Panc1 (cell line): ENCODE results near the gene SP6. TPM values are rescaled to one million over a fixed set of nuclear protein-coding genes. Genes with fewer than 3 reads are reported as not detected.

ENCODE experiments used
- ATAC-seq: fragments of 200-7000 bp; cut with Tn5 transposase; 2 replicates; pipeline ENCODE4 v1.9.1; 2020; ENCODE audit warnings: mild to moderate bottlenecking, moderate library complexity
- BruUV-seq: library from RNA; stranded (reverse); fragments of 400-500 nt; replicated peaks from 2 replicates; lab custom pipeline; 2021; lab: Mats Ljungman, UMichigan
- CTCF ChIA-PET: fragments of 300-600 bp; sonication (Branson Sonifier 250); formaldehyde crosslinking; loops from one replicate; lab custom pipeline; 2022; ENCODE audit warnings: antibody characterized with exemption; lab: Charles Lee
- POLR2A ChIA-PET: fragments of 300-600 bp; sonication (Branson Sonifier 250); formaldehyde crosslinking; loops from one replicate; lab custom pipeline; 2022; ENCODE audit warnings: antibody characterized with exemption; lab: Charles Lee
- DNase-seq: peaks from one replicate; pipeline ENCODE4 v3.0.0-alpha.2; 2010; ENCODE audit warnings: low read depth, low spot score
- H3K27ac ChIP-seq: 2 replicates; pipeline ENCODE4 v1.5.1; 2011; ENCODE audit warnings: mild to moderate bottlenecking, low read length, inconsistent platforms
- H3K27me3 ChIP-seq: fragments of 200-500 bp; sonication (Bioruptor generic); 2 replicates; pipeline ENCODE4 v1.6.0; 2014; ENCODE audit warnings: low read length, inconsistent platforms; ENCODE audit not compliant: control insufficient read depth, insufficient read depth
- H3K36me3 ChIP-seq: fragments of 200-500 bp; sonication (Bioruptor generic); 2 replicates; pipeline ENCODE4 v1.5.1; 2014; ENCODE audit warnings: inconsistent platforms, mild to moderate bottlenecking, low read length, moderate library complexity; ENCODE audit not compliant: control insufficient read depth, insufficient read depth
- H3K4me1 ChIP-seq: 2 replicates; pipeline ENCODE4 v1.5.1; 2011; ENCODE audit warnings: inconsistent platforms, mild to moderate bottlenecking, low read length, moderate library complexity; ENCODE audit not compliant: control insufficient read depth, insufficient read depth
- H3K4me3 ChIP-seq, 2 experiments: 2 replicates each; pipeline ENCODE4 v1.5.1; 2011 to 2012; ENCODE audit warnings: low read depth in 2 of 2, low read length in 2 of 2, mild to moderate bottlenecking in 2 of 2, inconsistent platforms in 1 of 2, moderate library complexity in 1 of 2
- H3K9me3 ChIP-seq: fragments of 200-500 bp; sonication (Bioruptor generic); 2 replicates; pipeline ENCODE4 v1.5.1; 2014; ENCODE audit warnings: low read depth, mild to moderate bottlenecking, inconsistent platforms, low read length, moderate library complexity; ENCODE audit not compliant: control insufficient read depth, insufficient read depth
- CTCF ChIP-seq: fragments of 450-650 bp; IDR thresholded peaks from 2 replicates; pipeline ENCODE4 v1.5.1; 2017; ENCODE audit warnings: mild to moderate bottlenecking
- POLR2AphosphoS5 ChIP-seq: IDR thresholded peaks from 2 replicates; pipeline ENCODE4 v1.6.1; 2012; ENCODE audit warnings: mild to moderate bottlenecking, low read depth, low read length, moderate library complexity
- REST ChIP-seq, 2 experiments: IDR thresholded peaks; 2 replicates each; pipeline ENCODE4 v1.6.1; 2011 to 2012; ENCODE audit warnings: low read depth in 2 of 2, control low read depth in 1 of 2, low read length in 1 of 2, mild to moderate bottlenecking in 1 of 2, moderate library complexity in 1 of 2; ENCODE audit not compliant: insufficient read depth in 1 of 2
- SIN3A ChIP-seq: IDR thresholded peaks from 2 replicates; pipeline ENCODE4 v1.6.1; 2012; ENCODE audit warnings: low read depth, mild to moderate bottlenecking, low read length, moderate library complexity, borderline replicate concordance; ENCODE audit not compliant: insufficient read depth
- TCF7L2 ChIP-seq: IDR thresholded peaks from 2 replicates; pipeline ENCODE4 v1.6.1; 2011; ENCODE audit warnings: mild to moderate bottlenecking, low read depth, low read length, inconsistent platforms
- in situ Hi-C: cut with HindIII; loops from 2 replicates; pipeline ENCODE4 v1.10.0; 2016; ENCODE audit warnings: low sequenced_read_pairs, low pct_unique_long_range_greater_than_20kb
- intact Hi-C: fragments of 100-400 bp; cut with micrococcal nuclease; formaldehyde crosslinking; loops from one replicate; pipeline ENCODE4 v1.10.0; 2022; ENCODE audit not compliant: unreplicated experiment
- total RNA-seq: library from RNA; stranded (reverse); gene quantifications from one replicate; pipeline ENCODE4 v1.2.1, GENCODE V29; 2021; ENCODE audit not compliant: unreplicated experiment

The SP6 gene
- total RNA-seq, 1 experiment from 2014 or later: 4.0 TPM

- Histone ChIP-seq H3K27me3 (no peaks in the 10 kb centered on the region), H3K4me3 (no peak overlapping the region), H3K9me3 (no peaks in the 10 kb centered on the region), H3K4me1 (no peaks in the 10 kb centered on the region), H3K27ac (no peak overlapping the region), H3K36me3 (no peaks in the 10 kb centered on the region)
- ChIA-PET POLR2A (interaction anchor here (0.6 kb wide), 1 partner anchor 15 kb away, joined by 6 read pairs; no protein-coding TSS in a partner anchor), CTCF (no interaction called here)
- intact Hi-C loops: loop anchor here (5.0 kb wide), 1 partner anchor 107 kb away; no protein-coding TSS in a partner anchor
- in situ Hi-C loops: no loop called here
- TF ChIP-seq SIN3A (no peak), POLR2AphosphoS5 (no peak), CTCF (no peak), TCF7L2 (no peak)
- DNase-seq (no peak), ATAC-seq (no peak)
- no TSS peak for BruUV-seq
Observed at GRCh38 chr17:47804461-47804860, 46.5 kb downstream of the SP6 start.

- ATAC-seq (no peak), DNase-seq (no peak)
- in situ Hi-C loops (no loop called here), intact Hi-C loops (loop anchor here (5.0 kb wide), 1 partner anchor 106 kb away; no protein-coding TSS in a partner anchor)
- Histone ChIP-seq H3K27me3 (no peaks in the 10 kb centered on the region), H3K9me3 (no peaks in the 10 kb centered on the region), H3K36me3 (no peaks in the 10 kb centered on the region), H3K4me3 (no peak overlapping the region), H3K4me1 (no peaks in the 10 kb centered on the region), H3K27ac (no peak overlapping the region)
- CTCF ChIA-PET: no interaction called here
- BruUV-seq: no TSS peak
- TF ChIP-seq CTCF (no peak), REST (IDR thresholded peaks at IDR 0.05; ENCODE audit: insufficient read depth in 1 of 2, low read depth in 2 of 2, low read length in 1 of 2) (no peak), TCF7L2 (no peak), SIN3A (no peak), POLR2AphosphoS5 (no peak)
- POLR2A ChIA-PET: no interaction called here
Observed at GRCh38 chr17:47803751-47804150, 47.2 kb downstream of the SP6 start.
